ENCODE measurements around the gene VOPP1.
"Not testable (repeated sequence)": the region's sequence is repeated elsewhere in the genome, so short reads cannot be mapped to it uniquely, and the experiment has no call there.

The VOPP1 gene

DNA sequence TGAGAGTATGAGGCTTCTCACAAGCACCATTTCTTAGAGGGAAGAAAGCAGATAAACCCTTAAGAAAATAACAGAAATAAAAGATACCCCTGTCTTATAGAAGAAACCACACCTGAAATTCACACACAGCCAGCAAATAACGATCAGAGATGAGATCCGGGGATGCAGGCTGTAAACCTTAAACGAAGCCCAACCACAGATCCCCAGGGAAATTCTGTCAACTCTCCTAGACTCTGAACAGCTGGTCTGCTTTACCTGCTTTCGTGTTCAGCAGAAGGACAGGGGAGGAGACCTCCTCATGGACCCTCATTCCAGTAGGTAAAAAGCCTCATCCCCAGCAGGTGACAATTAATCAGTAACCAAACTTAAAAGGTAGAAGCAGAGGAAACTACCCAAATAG is 45.0 kb downstream of the VOPP1 start:
- no peak for DNase-seq

DNA sequence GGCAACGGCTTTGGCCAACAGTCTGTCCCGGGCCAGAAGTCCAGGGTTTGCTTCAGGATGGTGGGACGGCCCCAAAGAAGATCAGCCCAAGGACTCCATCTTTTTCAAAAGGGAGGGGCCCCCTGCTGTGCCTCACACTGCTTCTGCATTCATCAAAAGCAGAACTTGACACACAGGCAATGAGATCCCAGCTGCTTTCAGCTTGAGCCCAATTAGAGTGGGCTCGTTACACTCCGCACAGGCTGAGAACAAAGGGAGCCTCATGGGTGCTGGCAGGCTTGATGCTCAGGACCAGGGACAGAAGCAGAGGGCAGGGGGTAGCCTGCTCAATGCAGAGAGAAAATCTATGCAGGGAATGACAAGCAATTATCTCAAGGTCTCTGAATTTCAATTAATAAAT is 45.5 kb downstream of the VOPP1 start:
- no peak for DNase-seq

DNA sequence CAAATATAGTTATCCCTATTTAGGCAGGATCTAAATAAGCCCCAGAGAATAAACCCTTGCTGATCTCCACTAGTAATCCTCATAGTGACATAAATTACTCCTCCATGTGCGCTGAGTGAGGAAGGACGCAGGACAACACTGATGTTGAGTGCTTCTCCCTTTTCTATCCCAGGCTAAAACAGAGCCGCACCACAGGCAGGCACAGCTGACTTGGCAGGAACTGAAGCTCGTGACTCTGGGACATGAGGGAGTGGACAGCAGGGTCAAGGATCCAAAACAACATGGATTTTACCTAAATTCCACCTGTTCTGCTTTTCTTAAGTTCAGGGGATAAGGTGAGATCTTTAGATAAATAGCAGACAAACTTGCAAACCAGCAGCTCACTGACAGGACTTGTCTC is 46.0 kb downstream of the VOPP1 start:
- DNase-seq: no peak

- DNase-seq: no peak
Measured at GRCh38 chr7:55524558-55525310, 47.6 kb downstream of the VOPP1 start.

- no peak for DNase-seq
Measured at GRCh38 chr7:55523366-55523765, 48.9 kb downstream of the VOPP1 start.

DNA sequence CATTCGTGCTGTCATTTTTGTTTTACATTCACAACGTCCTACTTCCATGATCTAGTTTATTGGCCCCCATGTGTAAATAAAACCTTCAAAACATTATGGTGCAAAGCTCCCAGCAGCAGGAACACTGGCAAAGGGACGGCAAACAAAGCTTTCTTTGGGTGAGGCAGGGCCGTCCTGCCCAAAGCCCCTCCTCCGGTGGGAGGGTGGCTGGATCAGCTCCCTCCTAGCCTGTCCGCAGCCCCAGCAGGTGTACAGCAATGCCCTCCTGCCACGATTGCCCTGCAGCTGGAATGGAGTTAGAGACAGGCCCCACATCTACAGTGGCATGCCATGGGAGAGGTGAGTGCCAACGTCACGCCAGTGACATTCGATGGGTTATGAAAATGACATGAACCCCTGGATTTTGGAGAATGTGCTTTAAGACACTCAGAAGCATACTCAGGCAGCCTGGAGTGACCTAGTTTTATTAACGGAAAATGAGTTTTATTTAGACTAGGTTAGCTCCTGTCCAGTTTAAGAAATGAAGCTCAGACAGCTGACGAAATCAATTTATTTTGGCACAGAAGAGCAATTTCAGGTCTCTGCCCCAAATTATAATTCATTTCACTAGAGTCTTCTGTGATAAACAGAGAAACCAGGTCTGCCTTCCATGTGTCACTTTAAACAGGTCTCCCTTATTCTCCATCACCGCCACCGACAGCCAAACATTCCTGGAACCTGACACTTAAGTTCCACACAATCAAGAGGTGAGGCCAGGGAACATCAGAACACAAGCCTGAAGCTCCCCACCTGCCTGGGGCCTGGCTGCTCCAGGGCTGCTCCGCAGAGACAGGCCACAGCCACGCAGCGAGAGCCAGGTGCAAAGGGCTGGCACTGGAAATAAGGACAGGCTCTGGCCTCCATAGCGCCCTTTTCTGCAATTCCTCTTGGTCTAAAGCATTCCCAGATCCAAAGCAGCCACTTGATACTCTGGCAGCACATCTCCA is 50.1 kb downstream of the VOPP1 start:
- DNase-seq: no peak

- DNase-seq: no peak
Measured at GRCh38 chr7:55521512-55521911, 50.8 kb downstream of the VOPP1 start.

DNA sequence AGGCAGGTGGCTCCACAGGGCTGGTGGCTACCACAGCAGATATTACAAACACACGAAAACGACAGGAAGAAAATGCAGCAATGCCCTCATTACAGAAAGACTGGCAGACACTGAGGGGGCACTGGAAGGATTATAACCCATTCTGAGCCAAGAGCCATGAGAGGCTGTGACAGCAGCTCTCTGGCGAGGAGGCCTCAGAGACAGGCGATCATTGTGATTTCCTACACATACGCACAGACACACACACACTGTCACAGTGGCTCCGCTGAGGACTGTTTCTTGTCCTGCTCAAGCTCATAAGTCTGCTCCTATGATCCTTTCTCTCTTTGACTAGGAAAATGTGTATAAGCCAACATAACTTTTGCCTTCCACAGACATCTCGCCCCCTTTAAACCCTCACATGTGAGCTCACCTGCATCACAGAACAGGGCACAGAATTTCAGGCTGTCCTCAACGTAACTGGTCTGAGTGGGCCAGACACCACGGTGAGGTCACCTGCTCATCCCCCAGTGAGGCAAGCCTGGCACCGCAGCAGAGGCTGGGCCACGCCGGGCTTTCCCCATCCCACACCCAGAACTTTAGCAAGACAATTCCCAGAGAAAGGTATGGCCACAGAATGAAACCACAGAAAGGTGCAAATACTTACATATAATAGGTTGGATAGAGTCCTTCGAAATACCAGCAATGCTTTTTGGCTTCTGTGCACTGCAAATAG is 51.7 kb downstream of the VOPP1 start:
- DNase-seq: no peak

- DNase-seq: no peak
Measured at GRCh38 chr7:55518836-55519235, 53.5 kb downstream of the VOPP1 start.

DNA sequence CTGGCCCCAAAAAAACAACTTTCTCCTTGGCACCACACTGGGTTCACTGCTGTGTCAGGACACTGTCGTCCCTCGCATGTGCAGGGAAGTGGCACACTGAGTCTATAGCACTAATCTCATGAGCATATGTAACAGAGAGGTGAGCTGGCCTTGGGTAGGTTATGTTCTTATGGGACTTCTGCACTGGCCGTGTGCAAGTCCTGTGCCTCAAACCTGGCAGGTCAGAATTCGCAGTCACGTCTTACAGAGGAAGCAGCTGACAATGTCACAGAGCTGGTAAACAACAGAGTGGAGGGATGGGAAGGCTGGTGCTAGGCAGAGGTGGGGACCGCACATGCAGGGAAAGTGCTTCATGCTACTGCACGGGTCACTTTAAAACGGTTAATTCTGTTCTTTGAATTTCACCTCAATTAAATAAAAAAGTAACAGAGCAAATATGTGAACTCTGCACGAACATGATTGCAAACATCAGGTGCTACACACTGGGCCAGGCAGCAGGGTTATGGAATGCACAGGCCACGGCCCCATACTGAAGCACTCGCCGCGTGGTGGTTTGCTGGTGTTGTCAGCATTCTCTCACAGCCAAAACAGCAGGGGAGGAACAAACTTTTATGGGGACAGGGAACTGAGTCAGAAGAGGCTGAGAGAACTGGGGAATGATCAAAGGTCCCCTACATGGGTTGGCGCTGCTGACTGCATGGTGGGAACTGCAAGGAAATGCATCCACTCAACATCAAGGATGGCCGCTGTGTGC is 54.2 kb downstream of the VOPP1 start:
- DNase-seq: no peak

DNA sequence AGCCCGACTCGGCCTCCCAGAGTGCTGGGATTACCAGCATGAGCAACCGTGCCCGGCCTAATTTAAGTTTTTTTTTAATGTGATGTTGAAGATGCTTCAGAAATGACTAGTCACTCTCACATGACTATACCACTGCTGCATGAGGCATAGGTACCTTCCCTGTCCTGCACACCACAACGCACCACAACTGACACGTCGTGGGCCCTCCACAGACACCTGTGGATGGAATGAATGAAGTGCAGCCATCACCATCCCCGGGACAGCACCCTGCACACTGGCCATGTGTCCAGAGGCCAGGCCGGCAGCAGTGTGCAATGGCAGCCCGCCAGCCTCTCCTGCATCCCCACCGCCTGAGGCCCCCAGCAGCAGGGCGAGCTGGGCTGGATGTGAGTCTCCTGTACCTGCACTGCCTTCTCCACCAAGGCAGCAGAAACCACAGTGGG is 55.1 kb downstream of the VOPP1 start:
- DNase-seq: peak; percentile 34

GRCh38 chr7:55516409-55516808 is 55.9 kb downstream of the VOPP1 start:
- no peak for DNase-seq

GRCh38 chr7:55515569-55516279 is 56.6 kb downstream of the VOPP1 start:
- DNase-seq: no peak

DNA sequence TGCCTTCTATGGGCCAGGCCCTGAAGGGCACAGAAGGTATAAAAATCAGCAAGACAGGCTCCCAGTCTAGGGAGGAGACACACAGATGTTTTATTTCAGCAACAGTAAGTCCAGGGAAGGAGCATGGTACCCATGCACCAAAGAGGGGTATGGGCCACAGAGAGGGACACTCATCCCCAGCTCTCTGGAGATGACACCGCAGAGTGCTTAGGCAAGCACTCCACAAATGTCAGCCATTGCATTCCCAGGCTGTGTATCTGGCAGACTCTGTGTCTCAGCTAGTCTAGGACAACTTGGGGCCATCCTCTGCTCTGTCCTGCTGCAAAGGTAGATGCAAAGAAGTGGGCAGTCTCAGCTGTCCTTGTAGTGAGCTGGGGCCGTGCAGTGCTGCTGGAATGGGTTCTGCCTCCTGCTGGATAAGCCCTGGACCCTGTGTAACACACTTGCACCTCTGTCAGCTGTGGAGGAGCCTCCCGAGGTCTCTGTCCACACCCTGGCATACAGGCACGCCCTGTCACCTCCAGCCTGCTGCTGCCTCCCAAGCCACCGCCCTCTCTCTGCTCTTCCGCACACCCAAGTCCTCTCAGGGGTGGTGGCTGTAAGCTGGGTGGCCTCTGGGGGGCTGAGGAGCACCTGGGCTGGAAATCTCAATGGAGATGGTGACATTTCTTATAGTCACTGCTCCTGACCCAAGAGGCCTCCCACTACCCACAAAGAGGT is 57.6 kb downstream of the VOPP1 start:
- DNase-seq: no peak

DNA sequence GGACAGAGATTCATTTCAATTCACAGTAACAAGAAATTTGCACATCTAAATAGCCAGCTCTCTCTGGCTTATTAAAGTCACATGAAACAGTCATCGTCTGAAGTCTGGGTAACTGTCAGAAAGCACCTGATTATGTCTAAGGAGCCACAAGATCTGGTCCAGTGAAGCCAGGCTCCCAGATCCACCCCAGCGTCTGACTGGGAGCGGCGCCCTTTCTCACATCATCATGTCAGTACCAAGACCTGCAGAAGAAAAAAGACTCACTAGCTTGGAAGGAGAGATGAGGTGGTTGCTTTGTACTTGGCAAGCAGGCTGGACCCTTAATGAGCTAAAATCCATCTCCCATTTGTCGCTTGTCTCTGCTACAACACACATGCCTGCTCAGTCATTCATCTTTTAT is 58.4 kb downstream of the VOPP1 start:
- no peak for DNase-seq

DNA sequence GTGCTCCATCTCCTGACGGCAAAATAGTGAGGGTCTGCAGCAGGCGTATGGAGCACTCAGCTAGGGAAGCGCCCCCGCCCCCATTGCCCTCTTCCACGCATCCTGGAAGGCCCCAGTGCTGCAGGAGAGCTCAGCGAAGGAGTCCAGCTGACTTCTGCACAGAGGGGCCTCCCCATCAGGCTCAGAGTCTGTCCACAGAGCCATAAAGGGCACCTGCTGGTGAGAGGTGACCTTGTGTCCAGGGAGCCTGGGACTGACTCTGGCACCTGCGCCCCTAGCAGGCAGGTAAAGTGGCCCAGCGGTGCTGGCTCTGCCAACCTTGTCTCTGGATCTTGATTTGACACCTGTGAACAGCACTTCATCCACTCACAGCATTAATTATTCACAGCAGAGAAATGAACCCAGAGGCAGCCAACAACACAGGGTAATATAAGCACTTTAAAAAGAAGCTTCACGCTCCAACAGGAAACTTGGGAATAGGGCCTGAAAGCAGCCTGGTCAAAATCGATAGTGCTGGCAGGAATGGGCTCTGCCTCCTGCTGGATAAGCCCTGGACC is 59.6 kb downstream of the VOPP1 start:
- no peak for DNase-seq

DNA sequence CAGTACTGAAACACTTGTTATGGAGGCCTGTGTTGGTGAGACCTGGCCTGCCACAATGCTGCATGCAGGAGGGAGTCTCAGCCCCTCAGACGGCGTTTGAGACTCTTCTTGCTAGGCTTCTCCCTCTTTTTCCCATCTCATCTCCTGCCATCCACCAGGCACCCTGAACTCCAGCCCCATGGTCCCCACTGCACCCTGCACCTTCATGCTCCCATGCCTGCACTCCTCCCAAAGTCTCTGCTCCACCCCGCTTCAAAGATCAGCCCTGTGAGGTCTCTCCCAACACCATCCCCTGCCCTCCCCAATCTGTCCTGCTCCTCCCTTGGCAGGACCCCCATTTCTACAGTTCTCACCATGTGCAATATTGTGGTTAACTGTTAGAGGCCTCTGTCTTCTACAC is 61.7 kb downstream of the VOPP1 start:
- DNase-seq: no peak

DNA sequence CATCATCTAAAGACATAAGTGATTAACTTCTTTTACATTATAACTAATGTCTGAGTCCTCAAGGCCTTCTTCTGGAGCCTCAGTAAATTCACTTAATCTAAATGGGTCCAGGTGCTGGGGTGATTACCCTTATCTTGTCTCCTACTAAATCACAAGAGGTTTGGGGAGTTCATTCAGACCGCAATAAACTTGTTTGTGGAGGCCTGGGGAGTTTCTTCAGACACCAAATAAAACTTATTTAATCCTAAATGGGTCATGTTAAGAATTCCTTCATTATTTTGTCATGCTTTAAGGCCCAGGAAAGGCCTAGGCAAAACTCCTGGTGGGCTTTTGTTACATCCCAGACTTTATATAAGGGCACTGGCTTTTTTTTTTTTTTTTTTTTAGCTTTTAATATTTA is 62.1 kb downstream of the VOPP1 start:
- not testable (repeated sequence) for DNase-seq

- no peak for DNase-seq
Measured at GRCh38 chr7:55509322-55509721, 63.0 kb downstream of the VOPP1 start.

DNA sequence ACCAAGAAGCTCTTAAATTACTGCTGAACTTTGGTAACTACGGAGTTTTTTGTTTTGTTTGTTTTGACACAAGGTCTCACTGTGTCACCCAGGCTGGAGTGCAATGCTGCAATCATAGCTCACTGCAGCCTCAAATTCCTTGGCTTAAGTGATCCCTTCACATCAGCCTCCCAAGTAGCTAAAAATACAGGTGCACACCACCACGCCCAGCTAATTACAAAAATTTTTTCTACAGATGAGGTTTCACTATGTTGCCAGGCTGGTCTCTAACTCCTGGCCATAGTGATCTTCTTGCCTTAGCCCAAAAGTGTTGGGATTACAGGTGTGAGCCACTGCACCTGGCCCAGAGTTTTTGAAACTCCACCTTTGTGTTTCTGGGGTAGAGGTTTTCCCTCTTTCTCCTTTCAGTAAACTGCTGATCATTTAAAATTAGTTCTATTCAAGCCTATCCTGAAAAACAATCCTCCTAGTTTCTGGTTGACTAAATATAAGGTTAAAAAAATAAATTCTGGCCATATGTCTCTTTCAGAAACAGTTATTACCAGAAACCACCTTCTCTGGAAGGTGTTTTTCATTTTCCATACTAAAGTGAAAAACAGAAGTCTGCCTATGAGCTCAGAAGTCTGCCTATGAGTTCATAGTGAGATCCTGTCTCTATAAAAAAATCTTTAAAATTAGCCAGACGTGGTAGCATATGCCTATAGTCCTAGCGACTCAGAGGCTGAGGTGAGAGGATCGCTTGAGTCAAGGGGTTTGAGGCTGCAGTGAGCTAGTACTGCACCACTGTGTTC is 63.9 kb downstream of the VOPP1 start:
- DNase-seq: no peak

All from stimulated activated CD4-positive, alpha-beta T cell treated with anti-CD3 and anti-CD28 coated beads, Interleukin-12 subunit alpha, Interleukin-12 subunit beta, amount 100 ng/mL, for 4 hours (primary cell).